Peyer's patch (tissue), 4 donors: ENCODE data around the gene MED28. TPM values are rescaled to one million over a fixed set of nuclear protein-coding genes. Genes with fewer than 3 reads are reported as not detected.

Source experiments
- DNase-seq, 3 donors: peaks; one replicate each; pipeline ENCODE4 v3.0.0-alpha.2; 2017 to 2019
- H3K27ac ChIP-seq, 4 donors: fragments of 200-600 bp; sonication (generic); one replicate each; pipeline ENCODE4 v1.5.1; 2016 to 2019
- H3K27me3 ChIP-seq, 2 donors: fragments of 200-600 bp; sonication (generic); one replicate each; pipeline ENCODE4 v1.5.1; 2019
- H3K36me3 ChIP-seq, 3 donors: fragments of 200-600 bp; sonication (generic); one replicate each; pipeline ENCODE4 v1.5.1; 2016 to 2019
- H3K4me1 ChIP-seq, 4 donors: fragments of 200-600 bp; sonication (generic); one replicate each; pipeline ENCODE4 v1.5.1; 2016 to 2019
- H3K4me3 ChIP-seq, 4 donors: fragments of 200-600 bp; sonication (generic); 1 replicate in 3 of 4; 2 replicates in 1 of 4; pipeline ENCODE4 v1.5.1; 2016 to 2019; ENCODE audit warnings: mild to moderate bottlenecking in 1 of 4
- H3K9me3 ChIP-seq, 4 donors: fragments of 200-600 bp; sonication (generic); one replicate each; pipeline ENCODE4 v1.5.1; 2016 to 2019; ENCODE audit warnings: mild to moderate bottlenecking in 1 of 4
- POLR2A ChIP-seq, 2 donors: fragments of 450-650 bp; IDR thresholded peaks; one replicate each; pipeline ENCODE4 v1.5.1; 2017; ENCODE audit warnings: antibody characterized with exemption in 2 of 2, mild to moderate bottlenecking in 2 of 2, moderate library complexity in 2 of 2
- total RNA-seq, 4 donors: library from RNA; depleted of rRNA; stranded (reverse); fragments of >200 nt; gene quantifications; one replicate each; pipeline ENCODE4 v1.1.0, GENCODE V29; 2016
- TF ChIP-seq, protein P1 (sequence below), 6 experiments: fragments of 450-650 bp in 4 of 6; fragments of 200-600 bp in 2 of 6; sonication (generic) in 1 of 6; IDR thresholded peaks; one replicate each; pipeline ENCODE4 v1.5.1; 2017 to 2019; ENCODE audit warnings: antibody characterized with exemption in 6 of 6, mild to moderate bottlenecking in 3 of 6, moderate library complexity in 1 of 6

The MED28 gene
- total RNA-seq, 4 donors from 2014 or later: 12.6 to 21.0 (median 18.9) TPM

- no peak for TF ChIP-seq POLR2A (IDR thresholded peaks at IDR 0.05)
- TF ChIP-seq, protein P1, sequence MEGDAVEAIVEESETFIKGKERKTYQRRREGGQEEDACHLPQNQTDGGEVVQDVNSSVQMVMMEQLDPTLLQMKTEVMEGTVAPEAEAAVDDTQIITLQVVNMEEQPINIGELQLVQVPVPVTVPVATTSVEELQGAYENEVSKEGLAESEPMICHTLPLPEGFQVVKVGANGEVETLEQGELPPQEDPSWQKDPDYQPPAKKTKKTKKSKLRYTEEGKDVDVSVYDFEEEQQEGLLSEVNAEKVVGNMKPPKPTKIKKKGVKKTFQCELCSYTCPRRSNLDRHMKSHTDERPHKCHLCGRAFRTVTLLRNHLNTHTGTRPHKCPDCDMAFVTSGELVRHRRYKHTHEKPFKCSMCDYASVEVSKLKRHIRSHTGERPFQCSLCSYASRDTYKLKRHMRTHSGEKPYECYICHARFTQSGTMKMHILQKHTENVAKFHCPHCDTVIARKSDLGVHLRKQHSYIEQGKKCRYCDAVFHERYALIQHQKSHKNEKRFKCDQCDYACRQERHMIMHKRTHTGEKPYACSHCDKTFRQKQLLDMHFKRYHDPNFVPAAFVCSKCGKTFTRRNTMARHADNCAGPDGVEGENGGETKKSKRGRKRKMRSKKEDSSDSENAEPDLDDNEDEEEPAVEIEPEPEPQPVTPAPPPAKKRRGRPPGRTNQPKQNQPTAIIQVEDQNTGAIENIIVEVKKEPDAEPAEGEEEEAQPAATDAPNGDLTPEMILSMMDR (IDR thresholded peaks at IDR 0.05): no peak
- Histone ChIP-seq H3K36me3 (peaks cover 0 to 43% (median 0%) of the 10 kb centered on the region in 3 donors), H3K4me1 (peaks cover 3 to 27% (median 9%) of the 10 kb centered on the region in 4 donors), H3K9me3 (no peaks in the 10 kb centered on the region), H3K4me3 (no peak overlapping the region), H3K27me3 (no peaks in the 10 kb centered on the region), H3K27ac (no peak overlapping the region)
- DNase-seq: no peak
These were observed 4.5 kb downstream of the MED28 start for GRCh38 chr4:17618926-17619325.

DNA sequence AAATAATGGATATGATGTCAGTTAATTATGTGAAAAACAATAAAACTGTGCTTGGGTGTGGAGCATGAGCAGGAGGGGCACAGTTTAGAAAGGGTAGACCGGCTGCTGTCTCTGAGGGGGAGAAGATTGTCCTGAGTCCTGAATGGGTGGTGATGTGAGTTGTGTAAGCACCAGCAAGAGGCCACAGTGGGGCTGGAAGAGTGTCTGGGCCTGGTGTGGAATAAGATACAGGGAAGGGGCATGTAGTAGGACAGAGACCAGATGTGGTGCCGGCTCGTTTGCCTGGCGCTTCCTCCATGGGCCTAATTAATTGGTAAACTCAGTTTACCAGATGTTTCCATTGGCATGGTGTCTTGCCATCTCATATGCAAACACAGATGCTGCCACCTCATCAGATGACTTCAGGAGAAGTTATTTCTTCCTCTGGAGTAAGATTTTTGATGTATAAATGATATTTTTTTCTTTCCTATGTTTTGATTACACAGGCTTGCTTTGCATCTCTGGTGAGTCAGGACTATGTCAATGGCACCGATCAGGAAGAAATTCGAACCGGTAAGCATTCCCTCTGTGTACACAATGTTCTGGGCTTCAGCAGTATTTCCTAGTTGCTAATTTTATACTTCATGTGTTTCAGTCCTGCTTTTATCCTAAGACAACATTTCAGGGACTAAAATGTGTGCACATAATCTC lies 5.1 kb downstream of the MED28 start:
- no peaks in the 10 kb centered on the region for H3K9me3 ChIP-seq
- TF ChIP-seq, protein P1 (IDR thresholded peaks at IDR 0.05): no peak
- no peak for TF ChIP-seq POLR2A (IDR thresholded peaks at IDR 0.05)
- H3K4me1 ChIP-seq: peaks cover 3 to 27% (median 9%) of the 10 kb centered on the region in 4 donors
- no peak overlapping the region for H3K27ac ChIP-seq
- no peak overlapping the region for H3K4me3 ChIP-seq
- no peak for DNase-seq
- peaks cover 0 to 49% (median 0%) of the 10 kb centered on the region in 3 donors for H3K36me3 ChIP-seq
- H3K27me3 ChIP-seq: no peaks in the 10 kb centered on the region

GRCh38 chr4:17623451-17624001 lies 9.1 kb downstream of the MED28 start:
- H3K27ac ChIP-seq: no peak overlapping the region
- TF ChIP-seq, protein P1 (IDR thresholded peaks at IDR 0.05): no peak
- no peak for TF ChIP-seq POLR2A (IDR thresholded peaks at IDR 0.05)
- DNase-seq: no peak
- H3K9me3 ChIP-seq: no peaks in the 10 kb centered on the region
- H3K36me3 ChIP-seq: peaks cover 0 to 89% (median 4%) of the 10 kb centered on the region in 3 donors
- H3K27me3 ChIP-seq: no peaks in the 10 kb centered on the region
- H3K4me3 ChIP-seq: no peak overlapping the region
- peaks cover 0 to 7% (median 3%) of the 10 kb centered on the region in 4 donors for H3K4me1 ChIP-seq

- H3K4me1 ChIP-seq: no peaks in the 10 kb centered on the region
- no peak for DNase-seq
- TF ChIP-seq POLR2A (IDR thresholded peaks at IDR 0.05): no peak
- TF ChIP-seq, protein P1 (IDR thresholded peaks at IDR 0.05): no peak
- H3K9me3 ChIP-seq: no peaks in the 10 kb centered on the region
- peaks cover 0 to 99% (median 4%) of the 10 kb centered on the region in 3 donors for H3K36me3 ChIP-seq
- H3K4me3 ChIP-seq: no peak overlapping the region
- H3K27ac ChIP-seq: no peak overlapping the region
- H3K27me3 ChIP-seq: no peaks in the 10 kb centered on the region
These were observed 10.4 kb downstream of the MED28 start for GRCh38 chr4:17624821-17625220.

GRCh38 chr4:17630228-17630627 lies 15.8 kb downstream of the MED28 start:
- TF ChIP-seq, protein P1 (IDR thresholded peaks at IDR 0.05): no peak
- TF ChIP-seq POLR2A (IDR thresholded peaks at IDR 0.05): no peak
- H3K4me1 ChIP-seq: no peaks in the 10 kb centered on the region

More at GRCh38 chr4:17630228-17630627, 15.8 kb downstream of the MED28 start:
- H3K36me3 ChIP-seq: peaks cover 0 to 100% (median 4%) of the 10 kb centered on the region in 3 donors
- DNase-seq: no peak
- H3K27me3 ChIP-seq: no peaks in the 10 kb centered on the region
- H3K4me3 ChIP-seq: no peak overlapping the region
- H3K27ac ChIP-seq: no peak overlapping the region
- no peaks in the 10 kb centered on the region for H3K9me3 ChIP-seq
